Measurements from ENCODE around the gene ANKRD33. TPM values are rescaled to one million over a fixed set of nuclear protein-coding genes. Genes with fewer than 3 reads are reported as not detected.
A peak's percentile ranks its signal among the peaks of the same experiment; 100 is the strongest.

The ANKRD33 gene
- polyA plus RNA-seq, 1 of the 3 experiments (the other 2 are of a cell fraction): not detected

DNA sequence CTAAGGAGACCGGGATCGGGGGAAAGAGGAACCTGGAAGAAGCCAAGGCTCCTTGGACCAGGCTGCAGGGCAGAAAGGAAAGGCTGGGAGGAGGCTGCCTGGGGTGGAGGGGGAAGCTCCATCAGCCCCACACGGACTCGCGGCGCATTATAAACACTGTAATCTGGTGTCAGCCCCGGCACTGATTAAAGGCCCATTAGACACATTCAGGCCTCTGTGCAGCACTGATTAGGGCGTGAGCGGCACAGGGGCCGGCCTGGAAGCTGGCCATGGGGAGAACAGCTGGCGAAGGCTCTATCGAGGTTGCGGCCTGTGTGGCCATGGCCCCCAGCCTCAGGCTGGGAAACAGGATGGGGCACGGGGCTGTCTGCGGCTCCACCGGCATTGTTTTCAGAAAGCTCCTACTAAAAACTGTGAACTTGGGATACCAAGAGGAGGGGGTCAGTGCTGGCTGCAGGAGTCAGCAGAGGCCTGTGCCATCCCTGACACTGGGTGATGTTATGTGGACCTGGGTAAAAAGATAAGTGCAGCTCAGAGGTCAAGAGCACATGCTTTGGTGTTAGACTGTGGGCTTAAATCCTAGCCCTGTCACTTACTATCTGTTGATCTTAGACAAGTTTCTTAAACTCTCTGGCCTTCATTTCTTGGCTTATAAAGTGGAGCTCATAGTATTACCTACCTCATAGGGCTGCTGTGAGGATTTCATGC lies 30.0 kb downstream of the ANKRD33 start (continued):
- no peak for TF ChIP-seq TAF1 (IDR thresholded peaks at IDR 0.05; ENCODE audit: borderline replicate concordance, low read depth, low read length)
- no peak for TF ChIP-seq RFX5 (IDR thresholded peaks at IDR 0.05; ENCODE audit: low read length)
- no peak for TF ChIP-seq SIN3A (IDR thresholded peaks at IDR 0.05; ENCODE audit: borderline replicate concordance, low read depth, low read length)
- peak; percentile 40; the same call in 1 of the 2 replicates for TF ChIP-seq RCOR1 (IDR thresholded peaks at IDR 0.05; ENCODE audit: low read length)
- TF ChIP-seq, protein P1, sequence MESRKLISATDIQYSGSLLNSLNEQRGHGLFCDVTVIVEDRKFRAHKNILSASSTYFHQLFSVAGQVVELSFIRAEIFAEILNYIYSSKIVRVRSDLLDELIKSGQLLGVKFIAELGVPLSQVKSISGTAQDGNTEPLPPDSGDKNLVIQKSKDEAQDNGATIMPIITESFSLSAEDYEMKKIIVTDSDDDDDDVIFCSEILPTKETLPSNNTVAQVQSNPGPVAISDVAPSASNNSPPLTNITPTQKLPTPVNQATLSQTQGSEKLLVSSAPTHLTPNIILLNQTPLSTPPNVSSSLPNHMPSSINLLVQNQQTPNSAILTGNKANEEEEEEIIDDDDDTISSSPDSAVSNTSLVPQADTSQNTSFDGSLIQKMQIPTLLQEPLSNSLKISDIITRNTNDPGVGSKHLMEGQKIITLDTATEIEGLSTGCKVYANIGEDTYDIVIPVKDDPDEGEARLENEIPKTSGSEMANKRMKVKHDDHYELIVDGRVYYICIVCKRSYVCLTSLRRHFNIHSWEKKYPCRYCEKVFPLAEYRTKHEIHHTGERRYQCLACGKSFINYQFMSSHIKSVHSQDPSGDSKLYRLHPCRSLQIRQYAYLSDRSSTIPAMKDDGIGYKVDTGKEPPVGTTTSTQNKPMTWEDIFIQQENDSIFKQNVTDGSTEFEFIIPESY (IDR thresholded peaks at IDR 0.05; ENCODE audit: borderline replicate concordance, low read depth): no peak
- no peak; the same call in 1 of the 2 replicates for TF ChIP-seq RAD21 (IDR thresholded peaks at IDR 0.05; ENCODE audit: low read length)
- no peak for TF ChIP-seq NFIC (IDR thresholded peaks at IDR 0.05; ENCODE audit: borderline replicate concordance)
- no peak for TF ChIP-seq MEF2A (IDR thresholded peaks at IDR 0.05; ENCODE audit: borderline replicate concordance, low read depth)
- 0 out of 2 replicates have a peak, but pooled peaks have one; percentile 44 for TF ChIP-seq MXI1 (IDR thresholded peaks at IDR 0.05; ENCODE audit: low read depth, low read length)

DNA sequence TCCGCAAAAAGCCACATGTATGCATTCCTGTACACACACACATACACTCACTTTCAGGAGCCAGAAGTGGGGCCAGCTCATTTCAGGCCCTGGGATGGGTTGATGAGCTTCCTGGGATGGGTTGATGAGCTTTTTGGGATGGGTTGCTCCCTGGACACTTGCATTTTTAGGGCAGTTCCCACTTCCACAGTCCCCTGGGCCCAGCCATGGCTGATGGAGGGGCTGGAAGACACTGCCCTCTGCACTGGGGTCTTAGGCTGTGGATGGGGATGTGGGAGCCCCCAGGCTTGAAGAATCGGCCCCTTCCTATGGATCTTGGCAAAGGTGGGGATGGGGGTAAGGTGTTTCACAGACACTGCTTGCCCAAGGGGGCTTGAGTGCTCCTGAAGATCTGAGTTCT lies 32.1 kb downstream of the ANKRD33 start:
- Histone ChIP-seq H3K36me3 (replicated peaks in 1 of 2; ENCODE audit: control insufficient read depth in 1 of 2, insufficient read depth in 2 of 2, low read length in 1 of 2) (no peaks in the 10 kb centered on the region), H2AFZ (ENCODE audit: low read depth) (no peak overlapping the region), H4K20me1 (ENCODE audit: insufficient read depth) (no peaks in the 10 kb centered on the region), H3K4me3 (ENCODE audit: low read depth in 2 of 2, low read length in 1 of 2) (no peak overlapping the region), H3K9ac (no peak overlapping the region), H3K9me2 (no peaks in the 10 kb centered on the region), H3K27me3 (ENCODE audit: insufficient read depth) (no peaks in the 10 kb centered on the region), H3K27ac (ENCODE audit: low read depth in 2 of 2, low read length in 1 of 2) (no peak overlapping the region; a peak in 1 of 4 replicates), H3F3A (replicated peaks; ENCODE audit: insufficient read depth) (no peaks in the 10 kb centered on the region), H3K4me2 (no peak overlapping the region), H3K9me3 (no peaks in the 10 kb centered on the region), H3K4me1 (ENCODE audit: control insufficient read depth in 1 of 2, insufficient read depth in 2 of 2, low read depth in 1 of 2, low read length in 1 of 2) (peaks cover 0 to 54% of the 10 kb centered on the region in 2 experiments; a peak in 2 of 4 replicates), H3K79me2 (ENCODE audit: insufficient read depth) (no peaks in the 10 kb centered on the region)
- DNase-seq: peak; percentile 7
- ChIA-PET POLR2A (no interaction called here), CTCF (interaction anchor here (4.4 to 10.1 kb wide), 2 partner anchors 7 to 26 kb away, joined by 28 to 55 read pairs; no protein-coding TSS in a partner anchor)
- whole genome bisulfite sequencing (ENCODE audit: low lambda C conversion rate): 67% methylated on average over 2 of the region's 2 CpGs
- TF ChIP-seq JUND (IDR thresholded peaks at IDR 0.05) (no peak), RCOR1 (IDR thresholded peaks at IDR 0.05; ENCODE audit: low read length) (no peak), NFIC (IDR thresholded peaks at IDR 0.05; ENCODE audit: borderline replicate concordance) (no peak), SMC3 (IDR thresholded peaks at IDR 0.05; ENCODE audit: low read depth, low read length) (no peak), RXRA (IDR thresholded peaks at IDR 0.05; ENCODE audit: borderline replicate concordance, low read depth) (no peak)
- TF ChIP-seq, protein P2, sequence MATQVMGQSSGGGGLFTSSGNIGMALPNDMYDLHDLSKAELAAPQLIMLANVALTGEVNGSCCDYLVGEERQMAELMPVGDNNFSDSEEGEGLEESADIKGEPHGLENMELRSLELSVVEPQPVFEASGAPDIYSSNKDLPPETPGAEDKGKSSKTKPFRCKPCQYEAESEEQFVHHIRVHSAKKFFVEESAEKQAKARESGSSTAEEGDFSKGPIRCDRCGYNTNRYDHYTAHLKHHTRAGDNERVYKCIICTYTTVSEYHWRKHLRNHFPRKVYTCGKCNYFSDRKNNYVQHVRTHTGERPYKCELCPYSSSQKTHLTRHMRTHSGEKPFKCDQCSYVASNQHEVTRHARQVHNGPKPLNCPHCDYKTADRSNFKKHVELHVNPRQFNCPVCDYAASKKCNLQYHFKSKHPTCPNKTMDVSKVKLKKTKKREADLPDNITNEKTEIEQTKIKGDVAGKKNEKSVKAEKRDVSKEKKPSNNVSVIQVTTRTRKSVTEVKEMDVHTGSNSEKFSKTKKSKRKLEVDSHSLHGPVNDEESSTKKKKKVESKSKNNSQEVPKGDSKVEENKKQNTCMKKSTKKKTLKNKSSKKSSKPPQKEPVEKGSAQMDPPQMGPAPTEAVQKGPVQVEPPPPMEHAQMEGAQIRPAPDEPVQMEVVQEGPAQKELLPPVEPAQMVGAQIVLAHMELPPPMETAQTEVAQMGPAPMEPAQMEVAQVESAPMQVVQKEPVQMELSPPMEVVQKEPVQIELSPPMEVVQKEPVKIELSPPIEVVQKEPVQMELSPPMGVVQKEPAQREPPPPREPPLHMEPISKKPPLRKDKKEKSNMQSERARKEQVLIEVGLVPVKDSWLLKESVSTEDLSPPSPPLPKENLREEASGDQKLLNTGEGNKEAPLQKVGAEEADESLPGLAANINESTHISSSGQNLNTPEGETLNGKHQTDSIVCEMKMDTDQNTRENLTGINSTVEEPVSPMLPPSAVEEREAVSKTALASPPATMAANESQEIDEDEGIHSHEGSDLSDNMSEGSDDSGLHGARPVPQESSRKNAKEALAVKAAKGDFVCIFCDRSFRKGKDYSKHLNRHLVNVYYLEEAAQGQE (IDR thresholded peaks at IDR 0.05; ENCODE audit: low read depth, low read length): no peak
- TF ChIP-seq, protein P3, sequence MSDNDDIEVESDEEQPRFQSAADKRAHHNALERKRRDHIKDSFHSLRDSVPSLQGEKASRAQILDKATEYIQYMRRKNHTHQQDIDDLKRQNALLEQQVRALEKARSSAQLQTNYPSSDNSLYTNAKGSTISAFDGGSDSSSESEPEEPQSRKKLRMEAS (IDR thresholded peaks at IDR 0.05; ENCODE audit: low read depth): no peak

Measured in SK-N-SH (cell line).